ENCODE data around the gene PRUNE1.

DNA sequence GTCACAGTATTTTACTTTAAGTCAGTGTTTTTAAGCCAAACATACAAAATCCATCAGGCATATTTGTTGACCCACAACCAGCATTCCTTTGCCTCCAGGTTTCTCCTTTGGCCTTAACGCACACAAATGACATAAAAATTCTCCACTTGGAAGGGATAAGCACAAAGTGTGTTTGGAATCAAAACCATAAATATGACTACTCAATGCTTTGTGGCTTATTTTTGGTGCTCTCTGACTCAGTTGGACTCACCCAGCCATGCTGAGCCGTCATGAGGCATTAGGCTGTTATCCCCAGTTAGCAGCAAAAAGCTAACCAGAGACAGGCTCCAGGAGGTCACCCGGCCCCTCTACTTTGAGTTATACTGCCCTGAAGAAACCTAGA is 948 bp downstream of the PRUNE1 start:
- TF ChIP-seq, protein P1, sequence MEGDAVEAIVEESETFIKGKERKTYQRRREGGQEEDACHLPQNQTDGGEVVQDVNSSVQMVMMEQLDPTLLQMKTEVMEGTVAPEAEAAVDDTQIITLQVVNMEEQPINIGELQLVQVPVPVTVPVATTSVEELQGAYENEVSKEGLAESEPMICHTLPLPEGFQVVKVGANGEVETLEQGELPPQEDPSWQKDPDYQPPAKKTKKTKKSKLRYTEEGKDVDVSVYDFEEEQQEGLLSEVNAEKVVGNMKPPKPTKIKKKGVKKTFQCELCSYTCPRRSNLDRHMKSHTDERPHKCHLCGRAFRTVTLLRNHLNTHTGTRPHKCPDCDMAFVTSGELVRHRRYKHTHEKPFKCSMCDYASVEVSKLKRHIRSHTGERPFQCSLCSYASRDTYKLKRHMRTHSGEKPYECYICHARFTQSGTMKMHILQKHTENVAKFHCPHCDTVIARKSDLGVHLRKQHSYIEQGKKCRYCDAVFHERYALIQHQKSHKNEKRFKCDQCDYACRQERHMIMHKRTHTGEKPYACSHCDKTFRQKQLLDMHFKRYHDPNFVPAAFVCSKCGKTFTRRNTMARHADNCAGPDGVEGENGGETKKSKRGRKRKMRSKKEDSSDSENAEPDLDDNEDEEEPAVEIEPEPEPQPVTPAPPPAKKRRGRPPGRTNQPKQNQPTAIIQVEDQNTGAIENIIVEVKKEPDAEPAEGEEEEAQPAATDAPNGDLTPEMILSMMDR (conservative IDR thresholded peaks at IDR 0.05; ENCODE audit: low read depth, low read length) = no peak
- TF ChIP-seq EZH2 (IDR thresholded peaks at IDR 0.05; ENCODE audit: borderline replicate concordance, low read depth, low read length, poor library complexity, severe bottlenecking) = no peak
